Measurements from ENCODE around the gene SYK.

The SYK gene

GRCh38 chr9:90799271-90799852, 2.3 kb upstream of the SYK start:
- Histone ChIP-seq H3K4me3 (ENCODE audit: low read length) (no peak overlapping the region), H3K27ac (ENCODE audit: low read length) (no peak overlapping the region), H3K4me1 (ENCODE audit: control insufficient read depth, low read depth, low read length) (peaks cover 4% of the 10 kb centered on the region)

GRCh38 chr9:90801973-90802322, 329 bp downstream of the SYK start:
- H3K9ac ChIP-seq (ENCODE audit: low read length), result peak overlapping the region; percentile 52
- H3K4me1 ChIP-seq (ENCODE audit: control insufficient read depth, low read depth, low read length), result peaks cover 7% of the 10 kb centered on the region
- H3K4me3 ChIP-seq (ENCODE audit: low read length), result peak overlapping the region; percentile 71
- H3K9me3 ChIP-seq (ENCODE audit: control insufficient read depth, low read depth, low read length), result no peaks in the 10 kb centered on the region
- peaks cover 55% of the 10 kb centered on the region for H3K27me3 ChIP-seq (ENCODE audit: control insufficient read depth, insufficient read depth, low read length)
- H3K27ac ChIP-seq (ENCODE audit: low read length), result no peak overlapping the region
- H3K36me3 ChIP-seq (ENCODE audit: control insufficient read depth, low read depth, low read length), result no peaks in the 10 kb centered on the region

More at GRCh38 chr9:90799271-90799852, 2.3 kb upstream of the SYK start:
- Histone ChIP-seq H3K9me3 (ENCODE audit: control insufficient read depth, low read depth, low read length) (no peaks in the 10 kb centered on the region), H3K9ac (ENCODE audit: low read length) (no peak overlapping the region), H3K36me3 (ENCODE audit: control insufficient read depth, low read depth, low read length) (no peaks in the 10 kb centered on the region), H3K27me3 (ENCODE audit: control insufficient read depth, insufficient read depth, low read length) (peaks cover 53% of the 10 kb centered on the region)

GRCh38 chr9:90802386-90802985, 867 bp downstream of the SYK start:
- Histone ChIP-seq H3K36me3 (ENCODE audit: control insufficient read depth, low read depth, low read length) (no peaks in the 10 kb centered on the region), H3K27me3 (ENCODE audit: control insufficient read depth, insufficient read depth, low read length) (peaks cover 55% of the 10 kb centered on the region), H3K9me3 (ENCODE audit: control insufficient read depth, low read depth, low read length) (no peaks in the 10 kb centered on the region), H3K27ac (ENCODE audit: low read length) (no peak overlapping the region), H3K4me3 (ENCODE audit: low read length) (peak overlapping the region; percentile 71), H3K4me1 (ENCODE audit: control insufficient read depth, low read depth, low read length) (peaks cover 12% of the 10 kb centered on the region), H3K9ac (ENCODE audit: low read length) (peak overlapping the region; percentile 52)

GRCh38 chr9:90803860-90804593, 2.4 kb downstream of the SYK start:
- peaks cover 50% of the 10 kb centered on the region for H3K27me3 ChIP-seq (ENCODE audit: control insufficient read depth, insufficient read depth, low read length)
- no peaks in the 10 kb centered on the region for H3K36me3 ChIP-seq (ENCODE audit: control insufficient read depth, low read depth, low read length)
- no peak overlapping the region for H3K27ac ChIP-seq (ENCODE audit: low read length)
- H3K9me3 ChIP-seq (ENCODE audit: control insufficient read depth, low read depth, low read length), result no peaks in the 10 kb centered on the region
- peaks cover 14% of the 10 kb centered on the region for H3K4me1 ChIP-seq (ENCODE audit: control insufficient read depth, low read depth, low read length)
- H3K9ac ChIP-seq (ENCODE audit: low read length), result no peak overlapping the region
- no peak overlapping the region for H3K4me3 ChIP-seq (ENCODE audit: low read length)

GRCh38 chr9:90805006-90805996, 3.7 kb downstream of the SYK start:
- Histone ChIP-seq H3K36me3 (ENCODE audit: control insufficient read depth, low read depth, low read length) (no peaks in the 10 kb centered on the region), H3K9me3 (ENCODE audit: control insufficient read depth, low read depth, low read length) (no peaks in the 10 kb centered on the region), H3K4me3 (ENCODE audit: low read length) (no peak overlapping the region), H3K4me1 (ENCODE audit: control insufficient read depth, low read depth, low read length) (peaks cover 14% of the 10 kb centered on the region), H3K27ac (ENCODE audit: low read length) (no peak overlapping the region), H3K27me3 (ENCODE audit: control insufficient read depth, insufficient read depth, low read length) (peaks cover 42% of the 10 kb centered on the region), H3K9ac (ENCODE audit: low read length) (no peak overlapping the region)

GRCh38 chr9:90807006-90807405, 5.4 kb downstream of the SYK start:
- Histone ChIP-seq H3K27me3 (ENCODE audit: control insufficient read depth, insufficient read depth, low read length) (peaks cover 25% of the 10 kb centered on the region), H3K4me3 (ENCODE audit: low read length) (no peak overlapping the region), H3K9me3 (ENCODE audit: control insufficient read depth, low read depth, low read length) (no peaks in the 10 kb centered on the region), H3K9ac (ENCODE audit: low read length) (no peak overlapping the region), H3K36me3 (ENCODE audit: control insufficient read depth, low read depth, low read length) (no peaks in the 10 kb centered on the region), H3K4me1 (ENCODE audit: control insufficient read depth, low read depth, low read length) (peaks cover 14% of the 10 kb centered on the region), H3K27ac (ENCODE audit: low read length) (no peak overlapping the region)

GRCh38 chr9:90808398-90808797, 6.8 kb downstream of the SYK start:
- no peak overlapping the region for H3K9ac ChIP-seq (ENCODE audit: low read length)
- peaks cover 10% of the 10 kb centered on the region for H3K4me1 ChIP-seq (ENCODE audit: control insufficient read depth, low read depth, low read length)
- H3K27ac ChIP-seq (ENCODE audit: low read length), result no peak overlapping the region
- H3K36me3 ChIP-seq (ENCODE audit: control insufficient read depth, low read depth, low read length), result no peaks in the 10 kb centered on the region
- H3K27me3 ChIP-seq (ENCODE audit: control insufficient read depth, insufficient read depth, low read length), result peaks cover 11% of the 10 kb centered on the region
- no peak overlapping the region for H3K4me3 ChIP-seq (ENCODE audit: low read length)
- no peaks in the 10 kb centered on the region for H3K9me3 ChIP-seq (ENCODE audit: control insufficient read depth, low read depth, low read length)

GRCh38 chr9:90808890-90809685, 7.5 kb downstream of the SYK start:
- Histone ChIP-seq H3K4me1 (ENCODE audit: control insufficient read depth, low read depth, low read length) (peaks cover 10% of the 10 kb centered on the region), H3K9me3 (ENCODE audit: control insufficient read depth, low read depth, low read length) (no peaks in the 10 kb centered on the region), H3K27ac (ENCODE audit: low read length) (no peak overlapping the region), H3K36me3 (ENCODE audit: control insufficient read depth, low read depth, low read length) (no peaks in the 10 kb centered on the region), H3K4me3 (ENCODE audit: low read length) (no peak overlapping the region), H3K27me3 (ENCODE audit: control insufficient read depth, insufficient read depth, low read length) (peaks cover 4% of the 10 kb centered on the region), H3K9ac (ENCODE audit: low read length) (no peak overlapping the region)

- Histone ChIP-seq H3K9ac (ENCODE audit: low read length) (no peak overlapping the region), H3K36me3 (ENCODE audit: control insufficient read depth, low read depth, low read length) (no peaks in the 10 kb centered on the region), H3K27ac (ENCODE audit: low read length) (no peak overlapping the region), H3K9me3 (ENCODE audit: control insufficient read depth, low read depth, low read length) (no peaks in the 10 kb centered on the region), H3K4me1 (ENCODE audit: control insufficient read depth, low read depth, low read length) (peaks cover 13% of the 10 kb centered on the region), H3K27me3 (ENCODE audit: control insufficient read depth, insufficient read depth, low read length) (no peaks in the 10 kb centered on the region), H3K4me3 (ENCODE audit: low read length) (no peak overlapping the region)
Measured at GRCh38 chr9:90810691-90811090, 9.1 kb downstream of the SYK start.

- peaks cover 9% of the 10 kb centered on the region for H3K4me1 ChIP-seq (ENCODE audit: control insufficient read depth, low read depth, low read length)
- H3K36me3 ChIP-seq (ENCODE audit: control insufficient read depth, low read depth, low read length), result no peaks in the 10 kb centered on the region
- H3K9me3 ChIP-seq (ENCODE audit: control insufficient read depth, low read depth, low read length), result no peaks in the 10 kb centered on the region
- no peaks in the 10 kb centered on the region for H3K27me3 ChIP-seq (ENCODE audit: control insufficient read depth, insufficient read depth, low read length)
- no peak overlapping the region for H3K27ac ChIP-seq (ENCODE audit: low read length)
- H3K9ac ChIP-seq (ENCODE audit: low read length), result no peak overlapping the region
- H3K4me3 ChIP-seq (ENCODE audit: low read length), result no peak overlapping the region
Measured at GRCh38 chr9:90813046-90813445, 11.4 kb downstream of the SYK start.

All from iPS-18a (cell line).